ENCODE measurements around the gene TTLL10. TPM values are rescaled to one million over a fixed set of nuclear protein-coding genes. Genes with fewer than 3 reads are reported as not detected.
"Not testable (repeated sequence)": the region's sequence is repeated elsewhere in the genome, so short reads cannot be mapped to it uniquely, and the experiment has no call there.

TTLL10 gene
- total RNA-seq, 2 experiments from 2014 or later = not detected

GRCh38 chr1:1171546-1172340 is 1.9 kb upstream of the TTLL10 start:
- intact Hi-C loops (cut with micrococcal nuclease) = loop anchor here (5.0 kb wide), 1 partner anchor 111 kb away; the partner anchor contains the start of gene SCNN1D
- ChIA-PET CTCF (no interaction called here), POLR2A (interaction anchor here (0.5 kb wide), 1 partner anchor 80 kb away, joined by 3 read pairs; no protein-coding TSS in a partner anchor)
- Mint-ChIP-seq H3K9me3 (no peaks in the 10 kb centered on the region), H3K4me3 (no peak overlapping the region), H3K27ac (no peak overlapping the region), H3K4me1 (ENCODE audit: low read depth) (peaks cover 12% of the 10 kb centered on the region), H3K27me3 (peaks cover 10% of the 10 kb centered on the region), H3K36me3 (no peaks in the 10 kb centered on the region)
- peak; percentile 51 for DNase-seq

DNA sequence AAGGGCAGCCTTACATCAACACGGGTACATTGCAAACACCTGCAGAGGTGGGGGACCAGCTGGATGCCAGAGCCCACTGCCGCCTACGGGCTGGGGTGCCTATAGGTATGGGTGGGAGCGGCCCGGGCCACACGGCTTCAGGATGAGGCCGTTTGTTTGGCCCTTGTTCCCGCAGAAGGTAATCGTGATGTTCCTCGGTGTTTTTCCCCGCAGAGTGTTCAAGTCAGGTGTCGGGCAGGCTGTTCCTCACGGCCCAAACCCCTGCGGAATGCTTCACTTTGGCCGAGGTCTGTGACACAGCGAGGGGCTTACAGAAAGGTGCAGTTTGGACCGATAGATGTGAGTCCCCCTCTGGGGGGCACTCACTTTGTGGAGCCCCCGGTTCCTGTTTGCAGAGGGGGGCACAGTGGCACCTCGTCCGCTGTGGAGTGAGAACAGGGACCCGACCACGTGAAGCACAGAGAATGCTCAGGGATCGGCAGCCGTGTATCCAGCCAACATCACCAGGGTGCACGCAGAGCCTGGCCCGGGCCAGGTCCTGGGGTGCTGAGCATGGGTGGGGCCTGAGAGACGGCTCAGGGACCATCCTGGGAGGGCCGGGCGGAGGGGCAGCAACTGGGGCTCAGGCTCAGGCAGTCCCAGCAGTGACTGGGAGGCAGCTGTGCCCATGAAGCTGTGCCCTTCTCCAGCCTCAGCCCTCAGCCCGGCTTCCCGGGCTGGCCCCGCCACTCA is 453 bp upstream of the TTLL10 start:
- intact Hi-C loops (cut with micrococcal nuclease) = loop anchor here (5.0 kb wide), 1 partner anchor 109 kb away; the partner anchor contains the start of gene SCNN1D
- CTCF ChIA-PET = interaction anchor here (0.8 kb wide), 1 partner anchor 51 kb away, joined by 3 read pairs; no protein-coding TSS in a partner anchor

GRCh38 chr1:1175221-1176062 is 1.8 kb downstream of the TTLL10 start:
- Mint-ChIP-seq H3K4me3 (no peak overlapping the region), H3K27me3 (peaks cover 4% of the 10 kb centered on the region), H3K4me1 (ENCODE audit: low read depth) (peaks cover 12% of the 10 kb centered on the region), H3K36me3 (no peaks in the 10 kb centered on the region), H3K27ac (no peak overlapping the region), H3K9me3 (no peaks in the 10 kb centered on the region)
- DNase-seq = no peak
- intact Hi-C loops (cut with micrococcal nuclease) = no loop called here
- POLR2A ChIA-PET = no interaction called here
- CTCF ChIA-PET = interaction anchor here (1.1 kb wide), 1 partner anchor 53 kb away, joined by 3 read pairs; no protein-coding TSS in a partner anchor

More for the DNA sequence above, 453 bp upstream of the TTLL10 start:
- Mint-ChIP-seq H3K36me3 (no peaks in the 10 kb centered on the region), H3K9me3 (no peaks in the 10 kb centered on the region), H3K27ac (no peak overlapping the region), H3K27me3 (peaks cover 10% of the 10 kb centered on the region), H3K4me3 (no peak overlapping the region), H3K4me1 (ENCODE audit: low read depth) (peaks cover 12% of the 10 kb centered on the region)
- DNase-seq = no peak
- POLR2A ChIA-PET = interaction anchor here (1.3 kb wide), 1 partner anchor 160 kb away, joined by 3 read pairs; the partner anchor contains the start of gene ISG15

GRCh38 chr1:1176063-1176761 is 2.5 kb downstream of the TTLL10 start:
- H3K27me3 Mint-ChIP-seq; H3K27ac Mint-ChIP-seq; H3K36me3 Mint-ChIP-seq; H3K4me3 Mint-ChIP-seq; H3K9me3 Mint-ChIP-seq; POLR2A ChIA-PET; DNase-seq; intact Hi-C loops (cut with micrococcal nuclease): not testable (repeated sequence)
- CTCF ChIA-PET = interaction anchor here (1.1 kb wide), 1 partner anchor 54 kb away, joined by 3 read pairs; no protein-coding TSS in a partner anchor
- H3K4me1 Mint-ChIP-seq (ENCODE audit: low read depth) = peaks cover 12% of the 10 kb centered on the region

DNA sequence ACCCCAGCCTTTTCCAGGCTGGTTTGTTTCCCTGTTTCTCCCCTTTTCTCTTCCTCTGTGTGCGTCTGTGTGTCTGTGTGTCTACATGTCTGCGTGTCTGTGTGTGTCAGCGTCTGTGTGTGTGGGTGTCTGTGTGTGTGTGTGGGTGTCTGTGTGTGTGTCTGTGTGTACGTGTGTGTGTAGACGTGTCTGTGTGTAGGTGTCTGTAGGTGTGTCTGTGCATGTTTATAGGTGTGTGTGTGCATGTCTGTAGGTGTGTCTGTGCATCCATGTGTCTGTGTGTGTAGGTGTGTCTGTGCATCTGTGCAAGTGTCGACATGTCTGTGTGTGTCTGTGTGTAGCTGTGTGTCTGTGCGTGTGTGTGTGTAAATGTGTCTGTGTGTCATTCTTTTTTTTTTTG is 3.3 kb downstream of the TTLL10 start:
- Mint-ChIP-seq H3K4me3 (no peak overlapping the region), H3K27ac (no peak overlapping the region), H3K27me3 (peaks cover 8% of the 10 kb centered on the region), H3K36me3 (no peaks in the 10 kb centered on the region), H3K9me3 (no peaks in the 10 kb centered on the region), H3K4me1 (ENCODE audit: low read depth) (peaks cover 11% of the 10 kb centered on the region)
- intact Hi-C loops (cut with micrococcal nuclease) = no loop called here
- ChIA-PET CTCF (no interaction called here), POLR2A (no interaction called here)
- DNase-seq = no peak

DNA sequence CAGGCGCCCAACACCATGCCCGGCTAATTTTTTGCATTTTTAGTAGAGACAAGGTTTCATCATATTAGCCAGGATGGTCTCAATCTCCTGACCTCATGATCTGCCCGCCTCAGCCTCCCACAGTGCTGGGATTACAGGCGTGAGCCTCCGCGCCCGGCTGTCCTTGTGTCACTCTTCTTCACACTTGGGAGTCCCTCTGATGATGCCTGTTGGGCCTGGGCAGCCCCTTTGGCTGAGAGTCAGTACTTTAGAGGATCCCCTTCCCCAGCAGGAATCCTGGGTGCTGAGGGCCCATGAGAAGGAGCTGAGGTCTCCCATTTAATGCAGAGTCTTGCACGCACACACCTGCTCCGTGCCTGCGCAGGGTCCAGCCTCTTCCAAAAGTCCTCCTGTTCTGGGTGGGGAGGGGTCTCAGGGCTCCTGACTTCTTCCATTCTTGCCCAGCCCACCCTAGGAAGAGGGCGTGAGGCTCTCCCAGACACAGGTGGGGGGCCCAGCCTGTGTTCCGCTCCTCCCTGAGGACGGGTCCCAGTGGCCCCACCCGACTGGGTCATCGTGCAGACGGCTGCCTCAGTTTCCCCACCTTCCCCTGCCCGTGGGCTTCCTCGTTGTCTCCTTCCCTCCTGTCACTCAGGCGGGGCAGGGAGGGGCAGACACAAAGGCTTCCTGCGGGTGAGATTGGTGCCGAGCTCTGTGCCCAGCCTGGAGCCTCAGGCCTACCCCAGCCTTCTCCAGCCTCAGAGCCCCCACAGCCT is 3.9 kb downstream of the TTLL10 start:
- peaks cover 5% of the 10 kb centered on the region for H3K27me3 Mint-ChIP-seq
- no peak overlapping the region for H3K27ac Mint-ChIP-seq
- no peaks in the 10 kb centered on the region for H3K36me3 Mint-ChIP-seq
- no peak for DNase-seq
- ChIA-PET POLR2A (no interaction called here), CTCF (no interaction called here)
- H3K9me3 Mint-ChIP-seq = no peaks in the 10 kb centered on the region
- H3K4me3 Mint-ChIP-seq = no peak overlapping the region
- H3K4me1 Mint-ChIP-seq (ENCODE audit: low read depth) = peaks cover 6% of the 10 kb centered on the region
- intact Hi-C loops (cut with micrococcal nuclease) = no loop called here

DNA sequence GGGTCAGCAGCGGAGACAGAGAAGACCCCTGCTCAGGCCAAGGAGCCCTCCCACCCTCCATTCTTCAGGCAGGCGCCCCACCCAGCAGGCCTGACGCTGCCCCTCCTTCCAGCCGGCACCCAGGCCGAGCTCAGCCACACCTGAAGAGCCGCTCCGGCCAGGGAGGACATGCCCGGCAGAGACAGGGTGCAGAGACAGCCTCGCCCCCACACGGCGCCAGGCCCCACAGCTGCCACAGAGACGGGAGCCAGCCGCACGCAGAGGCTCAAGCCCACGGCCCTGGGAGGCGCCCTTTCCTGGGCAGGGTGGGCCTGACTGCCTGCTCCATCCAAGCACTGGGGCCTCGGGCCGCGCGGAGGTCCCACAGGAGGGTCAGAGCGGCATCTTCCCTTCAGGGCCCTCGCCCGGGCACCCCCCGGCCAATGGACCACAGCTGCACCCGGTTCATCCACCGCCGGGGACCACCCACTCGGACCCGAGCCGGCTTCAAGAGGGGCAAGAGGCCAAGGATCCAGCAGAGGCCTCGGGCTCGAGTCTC is 5.2 kb downstream of the TTLL10 start:
- H3K36me3 Mint-ChIP-seq = no peaks in the 10 kb centered on the region
- H3K4me1 Mint-ChIP-seq (ENCODE audit: low read depth) = no peaks in the 10 kb centered on the region
- H3K27ac Mint-ChIP-seq = no peak overlapping the region
- no peak for DNase-seq
- intact Hi-C loops (cut with micrococcal nuclease) = no loop called here
- POLR2A ChIA-PET = no interaction called here
- H3K4me3 Mint-ChIP-seq = no peak overlapping the region
- peaks cover 5% of the 10 kb centered on the region for H3K27me3 Mint-ChIP-seq
- CTCF ChIA-PET = no interaction called here
- no peaks in the 10 kb centered on the region for H3K9me3 Mint-ChIP-seq

DNA sequence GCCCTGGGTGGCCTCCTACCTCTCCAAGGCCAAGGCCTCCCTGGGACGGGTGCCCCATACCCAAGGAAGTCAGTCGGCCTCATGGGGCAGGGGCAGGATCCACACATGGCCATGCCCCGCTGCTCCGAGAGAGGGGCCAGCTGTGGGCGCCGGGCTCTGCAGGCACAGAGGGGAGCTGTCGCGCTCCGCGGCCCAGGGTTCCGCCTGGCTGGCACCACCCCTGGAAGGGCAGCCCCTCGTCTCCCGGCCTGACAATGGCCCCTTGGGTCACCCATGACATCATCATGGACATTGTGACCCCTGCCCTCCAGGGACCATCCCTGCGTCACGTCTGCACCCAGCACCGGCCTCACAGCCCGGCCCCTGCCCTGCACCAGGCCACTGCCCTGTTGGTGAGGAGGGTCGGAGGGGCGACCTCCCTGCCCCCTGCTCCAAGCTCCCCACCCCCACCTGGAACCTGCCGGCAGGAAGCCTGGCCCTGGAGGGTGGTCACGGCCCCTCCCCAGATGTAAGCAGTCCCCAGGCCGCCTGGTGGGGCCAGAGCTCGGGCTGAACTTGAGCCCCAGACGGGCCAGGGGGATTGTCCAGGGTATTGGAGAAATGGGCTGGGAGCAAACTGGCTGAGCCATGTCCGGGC is 5.8 kb downstream of the TTLL10 start:
- ChIA-PET POLR2A (no interaction called here), CTCF (no interaction called here)
- Mint-ChIP-seq H3K9me3 (no peaks in the 10 kb centered on the region), H3K4me1 (ENCODE audit: low read depth) (no peaks in the 10 kb centered on the region), H3K27me3 (peaks cover 5% of the 10 kb centered on the region), H3K27ac (no peak overlapping the region), H3K4me3 (no peak overlapping the region), H3K36me3 (no peaks in the 10 kb centered on the region)
- no peak for DNase-seq
- intact Hi-C loops (cut with micrococcal nuclease) = no loop called here

GRCh38 chr1:1179983-1180861 is 6.5 kb downstream of the TTLL10 start:
- POLR2A ChIA-PET = no interaction called here
- Mint-ChIP-seq H3K27ac (no peak overlapping the region), H3K4me3 (no peak overlapping the region), H3K4me1 (ENCODE audit: low read depth) (no peaks in the 10 kb centered on the region), H3K36me3 (no peaks in the 10 kb centered on the region), H3K27me3 (peaks cover 5% of the 10 kb centered on the region), H3K9me3 (no peaks in the 10 kb centered on the region)
- DNase-seq = no peak
- CTCF ChIA-PET = no interaction called here
- intact Hi-C loops (cut with micrococcal nuclease) = no loop called here
